GM18861 (cell line): ENCODE results near the gene COL2A1.

Source experiments
- ATAC-seq: cut with Tn5 transposase; IDR thresholded peaks from one replicate; pipeline ENCODE4 v1.9.1; 2021; ENCODE audit not compliant: unreplicated experiment

COL2A1 gene

GRCh38 chr12:48015954-48016353 is 11.7 kb upstream of the COL2A1 start:
- no peak for ATAC-seq

GRCh38 chr12:48015129-48015528 is 10.9 kb upstream of the COL2A1 start:
- ATAC-seq, result no peak

- no peak for ATAC-seq
Measured at GRCh38 chr12:48013287-48013686, 9.0 kb upstream of the COL2A1 start.

GRCh38 chr12:48012070-48012469 is 7.8 kb upstream of the COL2A1 start:
- no peak for ATAC-seq

- ATAC-seq, result no peak
Measured at GRCh38 chr12:48010366-48010970, 6.2 kb upstream of the COL2A1 start.

GRCh38 chr12:48009471-48009870 is 5.2 kb upstream of the COL2A1 start:
- no peak for ATAC-seq

GRCh38 chr12:48008950-48009349 is 4.7 kb upstream of the COL2A1 start:
- ATAC-seq, result no peak

GRCh38 chr12:48008349-48008748 is 4.1 kb upstream of the COL2A1 start:
- ATAC-seq, result no peak

- ATAC-seq, result no peak
Measured at GRCh38 chr12:48007206-48007605, 2.9 kb upstream of the COL2A1 start.

- ATAC-seq, result no peak
Measured at GRCh38 chr12:48005750-48006021, 1.4 kb upstream of the COL2A1 start.

- ATAC-seq, result no peak
Measured at GRCh38 chr12:48005001-48005749, 899 bp upstream of the COL2A1 start.

GRCh38 chr12:48003226-48004052 is 837 bp downstream of the COL2A1 start:
- ATAC-seq, result no peak

GRCh38 chr12:48002773-48003218 is 1.5 kb downstream of the COL2A1 start:
- ATAC-seq, result no peak

- ATAC-seq, result no peak
Measured at GRCh38 chr12:48002414-48002730, 1.9 kb downstream of the COL2A1 start.

- no peak for ATAC-seq
Measured at GRCh38 chr12:48001505-48002413, 2.5 kb downstream of the COL2A1 start.

GRCh38 chr12:48000878-48001504 is 3.3 kb downstream of the COL2A1 start:
- no peak for ATAC-seq

GRCh38 chr12:47999816-48000215 is 4.5 kb downstream of the COL2A1 start:
- no peak for ATAC-seq

GRCh38 chr12:47997321-47997720 is 7.0 kb downstream of the COL2A1 start:
- ATAC-seq, result no peak

GRCh38 chr12:47995981-47996401 is 8.3 kb downstream of the COL2A1 start:
- no peak for ATAC-seq

- no peak for ATAC-seq
Measured at GRCh38 chr12:47993491-47993890, 10.8 kb downstream of the COL2A1 start.

- ATAC-seq, result no peak
Measured at GRCh38 chr12:47992776-47993175, 11.5 kb downstream of the COL2A1 start.
